NT2/D1 (cell line): ENCODE measurements around the gene PUM1.

Experiments
- SUZ12 ChIP-seq: IDR thresholded peaks from 2 replicates; pipeline ENCODE4 v1.6.1; 2011; ENCODE audit not compliant: insufficient read length, insufficient read depth; ENCODE audit errors: extremely low read depth
- YY1 ChIP-seq: IDR thresholded peaks from 2 replicates; pipeline ENCODE4 v1.6.1; 2011; ENCODE audit not compliant: insufficient read length, insufficient read depth
- ZNF274 ChIP-seq: IDR thresholded peaks from 2 replicates; pipeline ENCODE4 v1.6.1; 2011; ENCODE audit warnings: mild to moderate bottlenecking, low read depth, low read length

DNA sequence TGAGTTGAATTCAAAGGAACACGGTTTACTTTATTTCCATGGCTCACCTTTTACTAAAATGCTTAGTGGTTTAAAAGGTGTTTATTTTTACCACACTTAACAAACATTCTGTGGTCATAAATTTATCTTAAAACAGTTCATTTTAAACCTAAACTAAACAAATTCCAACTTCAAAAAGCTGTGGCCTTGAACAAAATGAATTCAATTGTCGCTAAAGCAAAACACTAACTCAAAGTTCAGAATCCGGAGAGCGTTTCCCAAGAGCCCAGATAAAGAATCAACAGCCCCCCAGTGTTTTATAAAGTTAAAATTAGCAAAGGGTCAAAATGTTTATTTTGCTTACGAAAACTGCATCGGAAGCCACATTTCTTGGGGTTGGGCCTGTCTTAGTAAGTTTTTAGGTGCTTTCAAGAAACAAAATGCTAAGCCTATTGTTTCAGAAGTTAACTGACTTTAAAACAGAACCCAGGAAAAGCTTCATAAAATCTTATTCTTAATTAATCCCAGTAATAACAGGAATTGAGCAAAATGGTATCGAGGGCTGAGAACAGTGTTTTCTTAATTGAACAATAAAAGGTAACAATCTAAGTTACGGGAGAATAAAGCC, 1.3 kb downstream of the PUM1 start:
- TF ChIP-seq ZNF274 (no peak), YY1 (no peak), SUZ12 (no peak)
